ENCODE data around the gene SHISA4.
"Not testable (repeated sequence)": the region's sequence is repeated elsewhere in the genome, so short reads cannot be mapped to it uniquely, and the experiment has no call there.

Gene SHISA4, protein sequence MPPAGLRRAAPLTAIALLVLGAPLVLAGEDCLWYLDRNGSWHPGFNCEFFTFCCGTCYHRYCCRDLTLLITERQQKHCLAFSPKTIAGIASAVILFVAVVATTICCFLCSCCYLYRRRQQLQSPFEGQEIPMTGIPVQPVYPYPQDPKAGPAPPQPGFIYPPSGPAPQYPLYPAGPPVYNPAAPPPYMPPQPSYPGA

DNA sequence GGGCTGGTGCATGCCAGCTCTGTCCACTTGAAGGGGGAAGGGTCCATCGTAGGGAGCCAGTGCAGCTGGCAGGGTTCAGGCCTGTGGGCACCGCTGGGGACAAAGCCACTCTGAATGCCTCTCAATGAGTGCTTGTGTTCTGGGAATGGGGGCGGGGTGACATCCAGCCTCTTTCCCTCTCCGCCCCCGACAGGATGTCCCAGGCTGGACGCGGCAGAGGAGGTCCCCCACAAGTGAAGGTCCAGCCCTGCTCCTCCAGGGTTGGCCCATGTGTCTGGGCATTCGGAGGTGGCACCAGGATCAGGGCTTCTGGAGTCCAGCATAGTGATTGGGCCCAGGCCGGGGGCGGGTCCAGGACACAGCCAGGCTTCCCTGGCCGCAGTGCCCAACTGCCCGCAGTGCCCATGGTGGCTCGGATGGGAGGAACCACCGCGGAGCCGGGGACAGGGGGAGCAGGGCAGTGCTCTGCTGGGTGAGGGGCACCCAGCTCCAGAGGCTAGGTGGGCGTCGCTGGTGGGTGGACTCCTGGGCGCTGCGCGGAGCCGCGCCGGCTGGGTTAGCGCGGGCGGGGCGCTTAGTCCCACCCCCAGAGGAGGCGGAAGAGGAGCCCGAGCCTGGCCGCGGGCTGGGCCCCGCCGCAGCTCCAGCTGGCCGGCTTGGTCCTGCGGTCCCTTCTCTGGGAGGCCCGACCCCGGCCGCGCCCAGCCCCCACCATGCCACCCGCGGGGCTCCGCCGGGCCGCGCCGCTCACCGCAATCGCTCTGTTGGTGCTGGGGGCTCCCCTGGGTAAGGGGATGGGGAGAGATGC is at the start of gene SHISA4:
Gene SHISA4 (plus strand): TSS at position 617 of the 808 bp plus-strand sequence. CDS start 97 bp downstream, at position 714.
- peak; percentile 42 for DNase-seq

DNA sequence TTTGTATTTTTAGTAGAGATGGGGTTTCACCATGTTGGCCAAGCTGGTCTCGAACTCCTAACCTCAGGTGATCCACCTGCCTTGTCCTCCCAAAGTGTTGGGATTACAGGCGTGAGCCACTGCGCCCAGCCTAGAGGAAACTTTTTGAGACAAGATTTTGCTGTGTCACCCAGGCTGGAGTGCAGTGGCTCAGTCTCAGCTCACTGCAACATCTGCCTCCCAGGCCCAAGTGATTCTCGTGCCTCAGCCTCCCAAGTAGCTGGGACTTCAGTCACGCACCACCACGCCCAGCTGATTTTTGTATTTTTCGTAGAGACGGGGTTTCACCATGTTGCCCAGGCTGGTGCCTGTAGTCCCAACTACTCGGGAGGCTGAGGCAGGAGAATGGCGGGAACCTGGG is 49.6 kb upstream of the SHISA4 start:
- DNase-seq, result not testable (repeated sequence)

DNA sequence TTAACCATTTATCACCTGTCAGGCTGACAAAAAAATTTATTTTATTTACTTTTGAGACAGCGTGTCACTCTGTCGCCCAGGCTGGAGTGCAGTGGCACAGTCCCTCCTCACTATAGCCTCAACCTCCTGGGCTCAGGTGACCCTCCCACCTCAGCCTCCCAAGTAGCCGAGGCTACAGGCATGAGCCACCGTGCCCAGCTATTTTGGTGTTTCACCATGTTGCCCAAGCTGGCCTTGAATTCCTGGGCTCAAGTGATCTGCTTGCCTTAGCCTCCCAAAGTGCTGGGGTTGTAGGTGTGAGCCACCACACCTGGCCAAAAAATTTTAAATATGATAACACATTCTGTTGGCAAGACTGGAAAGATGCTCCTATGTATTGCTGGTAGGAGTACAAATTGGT is 48.6 kb upstream of the SHISA4 start:
- no peak for DNase-seq

DNA sequence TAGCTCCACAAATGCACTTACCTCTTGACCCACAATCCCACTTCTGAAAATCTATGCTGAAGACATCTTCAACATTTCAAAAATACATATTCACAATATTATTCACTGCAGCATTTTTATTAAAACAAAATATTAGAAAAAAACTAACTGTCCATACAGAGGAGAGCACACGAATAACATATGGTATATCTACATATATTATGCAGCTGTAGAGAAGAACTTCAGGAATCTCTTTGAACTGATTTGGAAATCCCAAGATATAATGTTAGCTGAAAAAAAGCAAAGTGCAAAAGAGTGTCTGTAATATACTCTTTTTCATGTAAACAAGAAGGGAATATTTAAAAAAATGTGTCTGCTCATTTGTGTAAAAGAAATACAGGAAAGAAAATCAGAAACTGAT is 48.2 kb upstream of the SHISA4 start:
- no peak for DNase-seq

DNA sequence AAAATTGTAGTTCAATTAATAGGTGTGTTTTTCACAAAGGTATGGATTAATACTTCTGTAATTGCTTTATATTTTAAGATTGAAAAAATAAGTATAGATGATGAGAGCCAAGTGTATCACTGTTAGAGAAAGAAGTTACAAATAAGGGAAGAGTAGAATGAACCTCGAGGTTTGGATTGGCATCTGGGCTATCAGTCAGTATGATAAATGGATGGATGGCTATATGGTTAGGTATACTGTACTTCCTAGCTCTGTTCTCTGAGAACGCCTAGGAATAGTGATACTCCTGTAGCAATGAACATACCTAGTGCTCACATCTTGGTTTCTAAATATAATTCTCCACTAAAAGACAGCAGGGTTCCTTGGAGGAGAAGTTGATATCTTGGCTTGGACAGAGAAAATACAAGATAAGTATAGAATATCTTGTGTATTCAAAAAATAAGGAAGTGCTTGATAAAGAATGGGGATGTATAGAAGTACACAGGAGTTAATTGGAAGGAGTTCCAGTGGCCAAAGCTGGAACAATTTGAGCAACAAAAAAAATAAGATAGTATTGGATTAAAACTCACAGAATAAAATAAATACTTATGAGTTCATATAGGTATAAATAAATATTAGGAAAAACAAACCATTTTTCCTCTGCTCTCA is 47.3 kb upstream of the SHISA4 start:
- no peak for DNase-seq

DNA sequence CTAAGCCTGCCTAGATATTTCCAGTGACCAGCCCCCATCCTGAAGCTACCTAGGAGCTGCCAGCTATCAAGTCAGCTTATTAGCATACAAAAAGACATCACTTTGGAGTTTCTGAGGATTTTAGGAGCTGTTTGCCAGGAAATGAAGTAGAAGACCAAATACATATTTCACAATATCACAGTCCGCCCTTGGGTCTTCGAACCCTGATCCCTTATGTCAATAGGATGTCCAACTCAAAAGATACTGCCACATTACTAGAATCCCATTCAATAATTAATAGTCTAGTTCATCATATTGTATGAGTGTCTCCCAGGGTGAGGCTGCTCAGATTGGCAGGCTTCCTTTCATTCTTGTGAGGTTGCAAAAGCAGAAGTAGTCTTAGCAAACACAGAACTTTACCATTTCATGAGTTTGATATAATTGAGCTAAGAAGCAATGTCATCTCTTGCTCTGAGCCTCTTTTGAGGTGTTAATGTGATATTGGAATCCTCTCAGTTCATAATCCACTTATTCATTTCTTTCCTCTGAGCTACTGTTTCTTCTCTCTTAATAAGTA is 46.1 kb upstream of the SHISA4 start:
- DNase-seq, result no peak

DNA sequence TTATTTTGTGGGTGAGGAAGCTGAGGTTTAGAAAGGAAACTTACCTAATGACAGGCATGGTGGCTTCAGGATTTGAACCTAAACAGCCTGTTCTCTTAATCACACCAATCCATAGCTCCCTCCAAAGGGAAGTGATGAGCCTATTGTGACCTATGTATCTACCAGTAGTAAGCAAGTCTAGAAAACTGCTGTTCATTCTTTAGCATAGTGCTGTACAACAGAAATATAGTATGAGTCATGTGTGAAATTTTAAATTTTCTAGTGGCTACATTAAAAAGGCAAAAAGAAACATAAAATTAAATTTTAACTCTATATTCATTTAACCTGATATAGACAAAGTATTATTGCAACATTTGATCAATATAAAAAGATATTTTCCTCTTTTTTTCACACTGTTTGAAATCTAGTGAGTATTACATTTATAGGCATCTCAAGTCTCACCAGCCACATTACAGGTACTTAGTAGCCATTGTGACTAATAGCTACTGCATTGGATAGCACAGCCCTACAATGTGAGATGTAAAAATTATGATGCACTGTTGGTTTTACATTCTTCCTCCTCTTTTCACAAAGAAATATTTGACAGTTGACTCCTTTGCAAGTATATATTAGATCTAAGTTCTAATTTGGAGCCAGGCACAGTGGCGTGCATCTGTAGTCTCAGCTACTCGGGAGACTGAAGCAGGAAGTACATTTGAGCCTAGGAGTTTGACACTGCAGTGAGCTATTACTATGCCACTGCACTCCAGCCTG is 43.2 kb upstream of the SHISA4 start:
- DNase-seq, result peak; percentile 68

DNA sequence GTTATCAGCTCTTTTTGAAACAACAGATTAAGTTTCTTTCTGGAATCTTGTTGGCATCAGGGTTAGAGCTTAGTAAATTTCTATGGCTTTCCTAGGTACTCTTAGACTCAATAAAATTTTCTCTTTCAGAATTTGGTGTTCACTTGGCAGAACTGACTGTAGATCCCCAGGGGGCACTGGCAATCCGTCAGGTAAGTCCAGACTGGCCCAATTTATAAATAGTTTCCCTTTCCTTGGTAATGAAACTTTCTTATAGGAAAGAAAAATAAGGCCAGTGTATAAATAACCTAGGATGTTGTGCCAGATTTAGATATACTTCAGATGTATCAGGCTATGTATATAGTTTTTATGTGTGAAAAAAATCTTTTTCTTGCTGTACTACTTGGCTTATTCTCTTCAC is 41.5 kb upstream of the SHISA4 start:
- no peak for DNase-seq

DNA sequence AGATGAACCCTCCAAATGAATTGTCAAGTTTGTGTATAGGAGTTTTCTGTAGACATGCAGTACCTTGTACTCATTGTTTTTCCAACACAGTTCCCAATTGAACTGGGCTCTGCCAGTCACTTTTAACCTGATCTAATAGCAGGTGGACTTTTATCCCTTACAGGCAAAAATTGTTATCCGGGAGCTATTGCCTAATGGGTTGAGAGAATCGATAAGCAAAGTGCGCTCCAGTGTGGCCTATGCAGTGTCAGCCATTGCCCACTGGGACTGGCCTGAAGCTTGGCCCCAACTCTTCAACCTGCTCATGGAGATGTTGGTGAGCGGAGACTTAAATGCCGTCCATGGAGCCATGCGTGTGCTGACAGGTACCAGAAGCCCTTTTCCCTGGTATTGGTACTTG is 40.5 kb upstream of the SHISA4 start:
- DNase-seq, result no peak

DNA sequence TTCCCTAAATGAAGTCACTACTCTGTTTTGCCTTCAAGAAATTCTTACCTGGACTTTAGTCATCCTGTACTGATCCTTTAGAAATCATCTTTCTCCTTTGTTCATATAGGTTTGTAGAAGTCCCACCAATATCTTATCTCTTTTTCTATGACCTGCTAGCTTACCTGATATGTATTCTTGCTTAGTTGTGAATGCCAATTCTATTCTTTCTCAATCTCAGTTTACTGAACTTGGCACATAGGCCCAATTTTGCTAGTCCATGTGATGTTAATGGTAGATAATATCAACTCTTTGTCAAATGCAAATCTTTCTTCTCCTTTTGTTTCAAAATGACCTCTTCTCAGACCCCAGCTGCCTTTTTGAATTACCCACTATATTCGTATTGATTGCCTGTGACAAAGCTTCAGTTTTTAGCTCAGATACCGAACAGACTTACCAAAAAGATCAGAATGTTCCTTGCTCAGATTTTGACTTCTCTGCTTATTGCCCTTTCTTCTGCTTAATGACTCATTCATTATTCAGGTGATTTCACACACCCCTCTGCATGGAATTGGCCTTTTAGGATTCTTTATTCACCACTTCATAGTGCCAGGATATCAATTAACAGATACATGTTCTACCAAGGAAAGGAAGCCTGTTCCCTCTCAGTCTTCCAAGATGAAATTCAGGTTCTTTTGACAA is 39.2 kb upstream of the SHISA4 start:
- peak; percentile 42 for DNase-seq

DNA sequence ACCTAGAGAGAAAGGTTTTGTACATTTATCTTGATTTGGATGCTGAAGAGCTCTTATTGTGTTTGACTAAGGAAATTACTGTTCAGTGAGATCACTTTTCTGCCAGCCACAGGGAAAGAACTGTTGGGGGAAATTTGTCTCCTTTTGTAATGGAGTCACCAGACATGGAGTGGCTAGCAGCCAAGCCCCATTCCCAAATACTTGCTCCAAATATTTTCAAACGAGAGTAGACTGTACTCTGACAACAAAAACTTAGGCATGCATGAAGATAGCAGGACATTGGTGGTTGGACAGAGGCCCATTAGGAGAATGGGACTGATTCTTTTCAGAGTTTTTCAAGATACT is 38.7 kb upstream of the SHISA4 start:
- peak; percentile 88 for DNase-seq

DNA sequence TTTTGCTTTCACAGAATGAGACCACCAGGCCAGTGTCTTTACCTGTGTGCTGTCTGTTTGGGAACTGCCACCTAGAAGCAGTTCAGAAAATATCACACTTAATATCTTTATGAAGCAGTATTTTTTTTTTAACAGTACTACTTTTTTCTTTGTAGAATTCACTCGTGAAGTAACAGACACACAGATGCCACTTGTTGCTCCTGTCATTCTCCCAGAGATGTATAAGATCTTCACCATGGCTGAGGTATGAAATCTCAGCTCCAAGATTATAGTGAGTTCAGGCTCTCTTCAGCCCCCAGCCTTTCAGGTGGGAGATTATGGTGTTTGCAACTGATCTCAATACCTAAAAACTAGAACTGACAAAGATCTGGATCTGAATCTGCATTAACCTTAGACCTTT is 36.7 kb upstream of the SHISA4 start:
- no peak for DNase-seq

DNA sequence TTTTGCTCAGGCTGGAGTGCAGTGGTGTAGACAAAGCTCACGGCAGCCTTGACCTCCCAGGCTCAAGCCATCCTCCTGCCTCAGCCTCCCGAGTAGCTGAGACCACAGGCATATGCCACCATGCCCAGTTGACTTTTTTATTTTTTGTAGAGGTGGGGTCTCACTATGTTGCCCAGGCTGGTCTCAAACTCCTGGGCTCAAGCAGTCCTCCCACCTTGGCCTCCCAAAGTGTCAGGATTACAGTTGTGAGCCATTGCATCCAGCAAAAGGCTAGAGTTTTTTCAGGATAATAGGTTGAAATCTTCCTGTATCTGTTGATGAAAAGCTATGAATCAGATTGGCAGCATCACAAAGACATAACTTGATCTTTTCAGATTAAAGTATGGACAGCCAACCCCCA is 32.0 kb upstream of the SHISA4 start:
- not testable (repeated sequence) for DNase-seq

DNA sequence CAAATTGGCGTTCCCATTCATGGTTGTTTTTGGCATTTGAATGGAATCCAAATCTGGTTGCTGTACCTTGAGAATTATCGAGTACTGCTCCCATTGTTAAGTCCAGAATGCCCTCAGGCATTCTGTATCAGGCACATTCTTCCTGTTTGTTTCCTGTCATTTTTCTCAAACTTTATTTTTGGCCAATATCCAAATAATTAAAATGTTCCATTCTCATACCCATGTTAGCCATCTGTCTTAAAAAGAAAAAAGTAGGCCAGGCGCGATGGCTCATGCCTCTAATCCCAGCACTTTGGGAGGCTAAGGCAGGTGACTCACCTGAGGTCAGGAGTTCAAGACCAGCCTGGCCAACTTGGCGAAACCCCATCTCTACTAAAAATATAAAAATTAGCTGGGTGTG is 29.3 kb upstream of the SHISA4 start:
- DNase-seq, result no peak

DNA sequence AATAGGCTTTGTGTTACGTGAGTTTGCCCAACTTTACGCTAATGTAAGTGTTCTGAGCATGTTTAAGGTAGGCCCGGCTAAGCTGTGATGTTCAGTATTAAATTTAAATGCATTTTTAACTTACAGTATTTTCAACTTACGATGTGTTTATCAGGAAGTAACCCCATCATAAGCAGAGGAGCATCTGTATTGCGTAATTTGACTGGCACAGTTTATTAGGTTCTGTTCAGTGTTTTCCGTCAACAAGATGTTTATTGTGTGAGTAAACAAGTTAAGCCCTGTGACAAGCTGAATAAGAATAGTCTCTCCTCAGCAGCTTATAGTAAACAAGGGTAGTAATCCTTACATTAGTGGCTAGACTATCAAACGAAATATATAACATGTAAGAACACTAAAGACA is 27.2 kb upstream of the SHISA4 start:
- no peak for DNase-seq

DNA sequence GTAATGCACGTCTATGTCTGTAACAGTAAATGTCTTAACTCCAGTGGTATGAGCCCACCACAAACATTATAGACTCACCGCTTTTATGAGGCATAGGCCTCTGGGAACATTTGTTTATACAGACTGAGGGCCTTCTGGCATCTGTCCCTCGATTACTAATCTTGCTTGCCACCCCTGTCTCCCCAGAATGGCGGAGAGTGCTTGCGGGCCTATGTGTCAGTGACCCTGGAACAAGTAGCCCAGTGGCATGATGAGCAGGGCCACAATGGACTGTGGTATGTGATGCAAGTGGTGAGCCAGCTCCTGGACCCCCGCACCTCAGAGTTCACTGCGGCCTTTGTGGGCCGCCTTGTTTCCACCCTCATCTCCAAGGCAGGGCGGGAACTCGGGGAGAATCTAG is 18.3 kb upstream of the SHISA4 start:
- DNase-seq, result peak; percentile 74

DNA sequence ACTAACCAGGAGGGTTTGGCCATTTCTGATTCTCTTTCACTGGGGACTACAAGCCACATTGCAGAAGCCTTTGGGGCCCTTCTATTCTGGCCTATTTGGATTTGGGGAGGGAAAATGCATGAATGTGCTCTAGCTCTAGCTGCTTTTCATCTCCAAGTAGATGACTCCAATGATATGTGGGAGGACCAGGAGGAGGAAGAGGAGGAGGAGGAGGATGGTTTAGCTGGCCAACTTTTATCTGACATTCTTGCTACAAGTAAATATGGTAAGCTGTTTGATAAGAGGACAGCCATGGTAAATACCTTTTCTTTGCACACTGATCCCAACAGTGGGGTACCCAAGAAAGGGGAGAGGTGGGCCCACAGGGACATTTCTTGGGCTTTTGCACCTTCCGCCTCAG is 14.0 kb upstream of the SHISA4 start:
- DNase-seq, result no peak

DNA sequence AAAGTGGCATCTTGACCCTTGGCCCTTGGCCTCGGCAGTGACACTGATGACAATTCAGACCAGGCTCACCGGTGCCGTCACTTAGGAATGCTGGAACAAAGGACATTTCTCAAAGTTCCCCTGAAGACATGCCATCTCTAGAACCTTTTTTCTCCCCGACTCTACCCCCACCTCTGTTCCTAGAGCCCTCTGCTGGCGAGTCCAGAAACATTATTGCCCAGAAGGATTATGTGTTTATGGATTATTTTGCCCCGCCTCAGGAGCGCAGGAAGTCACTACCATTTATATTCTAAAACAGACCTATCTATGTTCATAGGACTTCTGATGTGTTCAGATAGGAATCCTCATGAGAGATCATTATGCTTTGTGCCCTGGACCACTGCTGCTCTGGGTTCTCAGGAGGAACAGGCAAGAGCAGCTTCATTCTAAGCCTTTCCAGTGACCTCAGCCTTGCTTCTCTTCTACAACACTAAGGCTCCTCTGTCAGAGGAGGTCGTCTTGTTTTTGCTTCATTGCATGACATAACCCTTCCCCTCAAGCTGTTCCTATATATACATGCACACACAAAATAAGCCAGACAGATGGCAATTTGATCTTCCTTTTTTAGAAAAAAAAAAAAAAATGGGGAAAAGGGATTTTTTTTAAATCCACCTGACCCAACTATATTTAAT is 12.4 kb upstream of the SHISA4 start:
- peak; percentile 31 for DNase-seq

DNA sequence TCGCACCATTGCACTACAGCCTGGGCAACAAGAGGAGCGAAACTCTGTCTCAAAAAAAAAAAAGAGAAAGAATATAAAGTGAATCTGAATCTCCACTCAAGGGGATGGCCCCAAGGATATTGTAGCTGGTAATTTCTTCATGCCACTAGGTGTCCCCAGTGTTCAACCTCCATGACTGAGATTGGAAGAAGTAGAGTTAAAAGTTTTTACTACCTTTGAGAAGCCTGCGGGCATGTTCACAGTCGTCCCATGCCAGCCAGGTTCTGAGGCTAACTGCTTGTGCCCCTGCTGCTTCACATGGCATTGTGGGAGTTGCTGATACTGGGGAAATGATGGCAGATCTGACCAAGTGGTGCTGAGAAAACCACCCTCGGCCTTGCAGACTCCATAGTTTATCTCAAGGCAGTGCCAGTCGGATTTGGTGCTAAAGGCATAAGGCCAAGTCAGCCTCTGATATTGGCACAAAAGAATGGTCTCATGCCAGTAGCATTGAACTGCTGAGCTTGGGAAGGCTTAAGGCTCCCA is 10.8 kb upstream of the SHISA4 start:
- peak; percentile 58 for DNase-seq

DNA sequence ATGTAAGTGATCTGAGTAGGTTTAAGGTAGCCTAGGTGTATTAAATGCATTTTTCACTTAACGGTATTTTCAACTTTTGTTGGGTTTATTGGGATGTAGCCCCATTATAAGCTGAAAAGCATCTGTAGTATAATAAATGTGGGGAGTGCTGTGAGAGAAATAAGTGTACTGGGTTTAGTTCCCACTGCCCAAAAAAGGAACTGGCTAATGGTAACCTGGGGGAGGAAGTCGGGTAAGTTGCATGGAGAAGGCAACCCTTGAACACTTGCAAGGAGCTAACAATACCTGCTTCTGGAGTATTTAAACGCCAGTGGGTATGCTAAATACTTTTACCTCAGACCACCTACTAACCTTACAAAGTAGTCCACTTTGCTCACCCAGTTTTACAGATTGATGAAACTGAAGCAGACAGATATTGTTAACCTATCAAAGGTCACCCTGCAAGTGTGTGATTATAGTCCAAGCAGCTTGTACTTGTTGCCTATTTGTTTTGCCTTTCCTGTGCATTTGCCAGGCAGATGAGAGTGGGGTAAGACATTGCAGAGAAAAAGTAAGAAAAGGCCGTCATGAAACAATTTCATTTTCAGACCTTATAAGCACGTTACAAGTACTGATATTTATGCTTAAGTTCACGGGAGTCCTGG is 7.6 kb upstream of the SHISA4 start:
- DNase-seq, result no peak

DNA sequence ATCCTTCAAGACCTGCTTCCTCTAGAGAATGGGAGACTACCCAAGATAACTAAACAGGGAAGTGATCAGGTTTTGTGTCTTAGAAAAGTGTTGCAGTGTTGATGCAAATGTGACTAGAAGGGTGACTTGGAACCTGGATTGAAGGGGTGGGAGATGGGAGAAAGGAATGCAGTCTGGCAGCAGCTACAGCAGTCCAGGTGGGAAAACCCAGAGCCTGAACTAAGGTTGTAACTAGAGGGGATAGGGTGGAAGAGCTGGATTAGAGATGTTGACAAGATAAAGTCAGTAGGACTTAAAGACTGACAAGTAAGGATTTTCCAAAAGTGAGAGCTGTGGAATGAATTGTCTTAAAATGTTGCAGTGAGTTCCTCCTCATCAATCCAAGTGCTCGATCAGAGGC is 7.1 kb upstream of the SHISA4 start:
- no peak for DNase-seq

Measured in HCEC 1CT (cell line).